SK-N-SH (cell line): Measurements from ENCODE around the gene LHX4. TPM values are rescaled to one million over a fixed set of nuclear protein-coding genes. Genes with fewer than 3 reads are reported as not detected.

Source experiments
- CTCF ChIA-PET: fragments of 300-600, 350-600 bp; formaldehyde crosslinking; extraction: SDS; loops from one replicate; lab custom pipeline; 2021; lab: Yijun Ruan, JAX
- POLR2A ChIA-PET: fragments of 350-600 bp; sonication (Branson Sonifier 250); formaldehyde crosslinking; extraction: SDS; loops from one replicate; lab custom pipeline; 2020; ENCODE audit warnings: antibody characterized with exemption, inconsistent platforms; lab: Yijun Ruan, JAX
- DNase-seq: peaks from one replicate; pipeline ENCODE4 v3.0.0; 2012
- H2AFZ ChIP-seq: fragments of 200-600 bp; sonication (generic); 2 replicates; pipeline ENCODE4 v1.8.1; 2016; ENCODE audit warnings: antibody characterized with exemption, mild to moderate bottlenecking, low read depth
- H3F3A ChIP-seq: fragments of 200-600 bp; sonication (generic); replicated peaks from 2 replicates; pipeline ENCODE3; 2016; ENCODE audit warnings: antibody characterized with exemption, mild to moderate bottlenecking; ENCODE audit not compliant: insufficient read depth
- H3K27ac ChIP-seq, 2 experiments: fragments of 200-500 bp in 1 of 2; fragments of 200-600 bp in 1 of 2; sonication (Bioruptor generic) in 1 of 2; sonication (generic), shearing (Covaris generic) in 1 of 2; 2 replicates each; pipeline versions ENCODE4 v1.5.1 to v1.6.1; 2014 to 2016; ENCODE audit warnings: low read depth in 2 of 2, inconsistent platforms in 1 of 2, low read length in 1 of 2, mild to moderate bottlenecking in 1 of 2, mixed read lengths in 1 of 2
- H3K27me3 ChIP-seq: fragments of 200-600 bp; sonication (generic), shearing (Covaris generic); 2 replicates; pipeline ENCODE4 v1.6.1; 2016; ENCODE audit warnings: mixed run types; ENCODE audit not compliant: insufficient read depth
- H3K36me3 ChIP-seq, 2 experiments: fragments of 200-500 bp in 1 of 2; fragments of 200-600 bp in 1 of 2; sonication (Bioruptor generic) in 1 of 2; sonication (generic) in 1 of 2; replicated peaks in 1 of 2; 2 replicates each; pipeline versions ENCODE3 to v1.5.1; 2014 to 2016; ENCODE audit warnings: low read length in 1 of 2, mild to moderate bottlenecking in 1 of 2; ENCODE audit not compliant: insufficient read depth in 2 of 2, control insufficient read depth in 1 of 2
- H3K4me1 ChIP-seq, 2 experiments: fragments of 200-500 bp in 1 of 2; fragments of 200-600 bp in 1 of 2; sonication (Bioruptor generic) in 1 of 2; sonication (generic), shearing (Covaris generic) in 1 of 2; 2 replicates each; pipeline versions ENCODE4 v1.5.1 to v1.6.1; 2014 to 2016; ENCODE audit warnings: low read depth in 1 of 2, low read length in 1 of 2, mixed run types in 1 of 2; ENCODE audit not compliant: insufficient read depth in 2 of 2, control insufficient read depth in 1 of 2
- H3K4me2 ChIP-seq: fragments of 200-600 bp; sonication (generic), shearing (Covaris generic); 2 replicates; pipeline ENCODE4 v1.6.1; 2017; ENCODE audit warnings: mixed run types
- H3K4me3 ChIP-seq, 2 experiments: fragments of 200-500 bp in 1 of 2; fragments of 200-600 bp in 1 of 2; sonication (Bioruptor generic) in 1 of 2; sonication (generic), shearing (Covaris generic) in 1 of 2; 2 replicates each; pipeline versions ENCODE4 v1.5.1 to v1.8.1; 2014 to 2016; ENCODE audit warnings: low read depth in 2 of 2, inconsistent platforms in 1 of 2, low read length in 1 of 2, mild to moderate bottlenecking in 1 of 2, mixed read lengths in 1 of 2, moderate library complexity in 1 of 2
- H3K79me2 ChIP-seq: fragments of 200-600 bp; sonication (generic); 2 replicates; pipeline ENCODE4 v1.8.1; 2017; ENCODE audit warnings: mild to moderate bottlenecking; ENCODE audit not compliant: insufficient read depth
- H3K9ac ChIP-seq: fragments of 200-600 bp; sonication (generic); 2 replicates; pipeline ENCODE4 v1.6.1; 2017; ENCODE audit warnings: mixed run types
- H3K9me2 ChIP-seq: fragments of 200-600 bp; sonication (generic); 2 replicates; pipeline ENCODE4 v1.6.1; 2017; ENCODE audit warnings: mixed run types
- H3K9me3 ChIP-seq: fragments of 200-600 bp; sonication (generic); 2 replicates; pipeline ENCODE4 v1.6.1; 2017; ENCODE audit warnings: mixed run types, mild to moderate bottlenecking, moderate library complexity
- H4K20me1 ChIP-seq: fragments of 200-600 bp; sonication (generic); 2 replicates; pipeline ENCODE4 v1.6.1; 2017; ENCODE audit warnings: mild to moderate bottlenecking, mixed run types; ENCODE audit not compliant: insufficient read depth
- ELF1 ChIP-seq: IDR thresholded peaks from 2 replicates; pipeline ENCODE4 v1.4.0; 2012
- EP300 ChIP-seq, 2 experiments: IDR thresholded peaks; 2 replicates each; pipeline versions ENCODE4 v1.4.0 to v1.6.1; 2012; ENCODE audit warnings: borderline replicate concordance in 1 of 2, low read depth in 1 of 2, low read length in 1 of 2
- EZH2phosphoT487 ChIP-seq: fragments of 200-600 bp; sonication (generic); IDR thresholded peaks from 2 replicates; pipeline ENCODE4 v1.6.1; 2017; ENCODE audit warnings: low read depth, mixed run types, mild to moderate bottlenecking, antibody characterized with exemption, moderate library complexity, borderline replicate concordance
- FOXJ3 ChIP-seq: sonication (generic); formaldehyde crosslinking; IDR thresholded peaks from 2 replicates; pipeline ENCODE4 v1.5.1; 2020; ENCODE audit warnings: mild to moderate bottlenecking, missing genetic modification reagents
- GABPA ChIP-seq: IDR thresholded peaks from 2 replicates; pipeline ENCODE4 v1.4.0; 2012; ENCODE audit warnings: low read depth, mild to moderate bottlenecking
- GATA2 ChIP-seq: sonication (generic); formaldehyde crosslinking; IDR thresholded peaks from 2 replicates; pipeline ENCODE4 v1.5.0; 2020; ENCODE audit warnings: mild to moderate bottlenecking, missing genetic modification reagents
- MEF2A ChIP-seq: IDR thresholded peaks from 2 replicates; pipeline ENCODE4 v1.4.0; 2012; ENCODE audit warnings: low read depth, borderline replicate concordance
- NRF1 ChIP-seq: IDR thresholded peaks from 2 replicates; pipeline ENCODE4 v1.6.1; 2012; ENCODE audit warnings: low read depth, mild to moderate bottlenecking, low read length
- POLR2AphosphoS5 ChIP-seq: IDR thresholded peaks from 2 replicates; pipeline ENCODE4 v1.6.1; 2012; ENCODE audit warnings: low read depth, low read length
- RFX5 ChIP-seq: IDR thresholded peaks from 2 replicates; pipeline ENCODE4 v1.6.1; 2012; ENCODE audit warnings: mild to moderate bottlenecking, improper control_type of control experiment, low read length
- RXRA ChIP-seq: IDR thresholded peaks from 2 replicates; pipeline ENCODE4 v1.4.0; 2012; ENCODE audit warnings: low read depth, mild to moderate bottlenecking, borderline replicate concordance
- TCF12 ChIP-seq: IDR thresholded peaks from 2 replicates; pipeline ENCODE4 v1.4.0; 2012
- TEAD4 ChIP-seq: IDR thresholded peaks from 2 replicates; pipeline ENCODE4 v1.4.0; 2012; ENCODE audit warnings: mild to moderate bottlenecking, borderline replicate concordance; ENCODE audit not compliant: insufficient read depth
- YY1 ChIP-seq: IDR thresholded peaks from 2 replicates; pipeline ENCODE4 v1.4.0; 2012; ENCODE audit warnings: low read depth, mild to moderate bottlenecking
- WGBS: methylation state at CpG from one replicate; pipeline ENCODE4 v1.1.6; 2017; ENCODE audit warnings: low lambda C conversion rate; 5-methylcytosine and 5-hydroxymethylcytosine counted together
- polyA plus RNA-seq, 3 experiments: library from polyadenylated mRNA; depleted of rRNA; stranded (reverse); fragments of >200 nt; gene quantifications; 2 replicates each; pipeline ENCODE4 v1.2.3, GENCODE V29; 2012
- TF ChIP-seq, protein P1 (sequence below): IDR thresholded peaks from 2 replicates; pipeline ENCODE4 v1.4.0; 2012; ENCODE audit warnings: low read depth, borderline replicate concordance
- TF ChIP-seq, protein P2 (sequence below): fragments of 200-600 bp; sonication (generic); IDR thresholded peaks from 2 replicates; pipeline ENCODE4 v1.6.1; 2017; ENCODE audit warnings: antibody characterized with exemption, mild to moderate bottlenecking, moderate library complexity
- TF ChIP-seq, protein P3 (sequence below): IDR thresholded peaks from 2 replicates; pipeline ENCODE4 v1.4.0; 2012; ENCODE audit warnings: low read depth, borderline replicate concordance
- TF ChIP-seq, protein P4 (sequence below): IDR thresholded peaks from 2 replicates; pipeline ENCODE4 v1.4.0; 2012; ENCODE audit warnings: low read depth

LHX4 gene
- polyA plus RNA-seq, 1 of the 3 experiments (the other 2 are of a cell fraction): not detected

DNA sequence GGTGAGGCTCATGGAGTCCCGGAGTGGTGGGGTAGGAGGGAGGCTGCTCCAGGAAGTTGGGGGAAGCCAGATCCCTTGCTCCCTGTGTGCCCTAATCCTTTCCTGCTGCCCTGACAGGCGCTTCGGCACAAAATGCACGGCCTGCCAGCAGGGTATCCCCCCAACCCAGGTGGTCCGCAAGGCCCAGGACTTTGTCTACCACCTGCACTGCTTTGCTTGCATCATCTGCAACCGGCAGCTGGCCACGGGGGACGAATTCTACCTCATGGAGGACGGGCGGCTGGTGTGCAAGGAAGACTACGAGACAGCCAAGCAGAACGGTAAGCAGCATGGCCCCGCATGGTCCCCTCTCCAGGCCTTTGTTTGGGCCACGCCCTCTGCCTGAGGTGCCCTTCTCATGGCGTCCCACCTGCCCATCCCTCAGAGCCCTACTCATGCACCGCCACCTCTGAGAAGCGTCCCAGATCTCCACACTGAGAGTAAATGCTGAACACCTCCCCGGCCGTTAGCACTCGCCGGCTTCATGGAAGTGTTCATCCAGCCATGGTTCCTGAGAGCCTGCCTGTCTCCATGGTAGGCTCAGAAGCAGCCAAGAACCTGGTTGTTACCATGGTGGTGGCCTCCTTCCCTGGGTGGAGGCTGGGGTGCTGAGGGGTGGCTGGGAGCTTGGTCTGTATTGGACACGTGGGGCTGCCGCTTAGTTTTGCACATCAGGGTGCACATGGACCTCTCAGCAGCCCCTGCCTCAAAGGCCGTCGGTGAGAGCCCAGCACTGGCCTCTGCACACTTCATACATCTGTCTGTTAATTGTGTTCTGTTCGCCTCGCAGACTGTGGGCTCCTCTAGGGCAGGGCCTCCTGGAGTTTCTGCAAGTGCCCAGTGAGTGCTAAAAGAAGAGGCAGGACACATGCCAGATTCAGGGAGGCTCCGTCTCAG lies 36.5 kb downstream of the LHX4 start:
- no peak overlapping the region for H3K4me3 ChIP-seq
- H3K4me2 ChIP-seq: no peak overlapping the region
- no peak overlapping the region for H3K9ac ChIP-seq
- no peaks in the 10 kb centered on the region for H4K20me1 ChIP-seq
- ChIA-PET CTCF (interaction anchor here (0.8 to 2.2 kb wide), 3 partner anchors 14 to 226 kb away, joined by 3 to 6 read pairs (median 6); no protein-coding TSS in a partner anchor), POLR2A (no interaction called here)
- no peaks in the 10 kb centered on the region for H3K9me2 ChIP-seq
- H3K9me3 ChIP-seq: no peaks in the 10 kb centered on the region
- H2AFZ ChIP-seq: no peak overlapping the region
- H3F3A ChIP-seq: no peaks in the 10 kb centered on the region
- H3K36me3 ChIP-seq: no peaks in the 10 kb centered on the region
- no peaks in the 10 kb centered on the region for H3K79me2 ChIP-seq
- TF ChIP-seq MEF2A (no peak), GABPA (no peak), NRF1 (no peak), ELF1 (no peak), TEAD4 (no peak), EZH2phosphoT487 (no peak), POLR2AphosphoS5 (no peak), EP300 (IDR thresholded peaks at IDR 0.05; ENCODE audit: borderline replicate concordance in 1 of 2, low read depth in 1 of 2, low read length in 1 of 2) (no peak), FOXJ3 (CRISPR knock-in tag) (no peak), YY1 (no peak), RFX5 (no peak), GATA2 (CRISPR knock-in tag) (no peak), RXRA (no peak), TCF12 (no peak)
- TF ChIP-seq, protein P1, sequence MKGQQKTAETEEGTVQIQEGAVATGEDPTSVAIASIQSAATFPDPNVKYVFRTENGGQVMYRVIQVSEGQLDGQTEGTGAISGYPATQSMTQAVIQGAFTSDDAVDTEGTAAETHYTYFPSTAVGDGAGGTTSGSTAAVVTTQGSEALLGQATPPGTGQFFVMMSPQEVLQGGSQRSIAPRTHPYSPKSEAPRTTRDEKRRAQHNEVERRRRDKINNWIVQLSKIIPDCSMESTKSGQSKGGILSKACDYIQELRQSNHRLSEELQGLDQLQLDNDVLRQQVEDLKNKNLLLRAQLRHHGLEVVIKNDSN: no peak
- TF ChIP-seq, protein P2, sequence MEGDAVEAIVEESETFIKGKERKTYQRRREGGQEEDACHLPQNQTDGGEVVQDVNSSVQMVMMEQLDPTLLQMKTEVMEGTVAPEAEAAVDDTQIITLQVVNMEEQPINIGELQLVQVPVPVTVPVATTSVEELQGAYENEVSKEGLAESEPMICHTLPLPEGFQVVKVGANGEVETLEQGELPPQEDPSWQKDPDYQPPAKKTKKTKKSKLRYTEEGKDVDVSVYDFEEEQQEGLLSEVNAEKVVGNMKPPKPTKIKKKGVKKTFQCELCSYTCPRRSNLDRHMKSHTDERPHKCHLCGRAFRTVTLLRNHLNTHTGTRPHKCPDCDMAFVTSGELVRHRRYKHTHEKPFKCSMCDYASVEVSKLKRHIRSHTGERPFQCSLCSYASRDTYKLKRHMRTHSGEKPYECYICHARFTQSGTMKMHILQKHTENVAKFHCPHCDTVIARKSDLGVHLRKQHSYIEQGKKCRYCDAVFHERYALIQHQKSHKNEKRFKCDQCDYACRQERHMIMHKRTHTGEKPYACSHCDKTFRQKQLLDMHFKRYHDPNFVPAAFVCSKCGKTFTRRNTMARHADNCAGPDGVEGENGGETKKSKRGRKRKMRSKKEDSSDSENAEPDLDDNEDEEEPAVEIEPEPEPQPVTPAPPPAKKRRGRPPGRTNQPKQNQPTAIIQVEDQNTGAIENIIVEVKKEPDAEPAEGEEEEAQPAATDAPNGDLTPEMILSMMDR: no peak
- TF ChIP-seq, protein P3, sequence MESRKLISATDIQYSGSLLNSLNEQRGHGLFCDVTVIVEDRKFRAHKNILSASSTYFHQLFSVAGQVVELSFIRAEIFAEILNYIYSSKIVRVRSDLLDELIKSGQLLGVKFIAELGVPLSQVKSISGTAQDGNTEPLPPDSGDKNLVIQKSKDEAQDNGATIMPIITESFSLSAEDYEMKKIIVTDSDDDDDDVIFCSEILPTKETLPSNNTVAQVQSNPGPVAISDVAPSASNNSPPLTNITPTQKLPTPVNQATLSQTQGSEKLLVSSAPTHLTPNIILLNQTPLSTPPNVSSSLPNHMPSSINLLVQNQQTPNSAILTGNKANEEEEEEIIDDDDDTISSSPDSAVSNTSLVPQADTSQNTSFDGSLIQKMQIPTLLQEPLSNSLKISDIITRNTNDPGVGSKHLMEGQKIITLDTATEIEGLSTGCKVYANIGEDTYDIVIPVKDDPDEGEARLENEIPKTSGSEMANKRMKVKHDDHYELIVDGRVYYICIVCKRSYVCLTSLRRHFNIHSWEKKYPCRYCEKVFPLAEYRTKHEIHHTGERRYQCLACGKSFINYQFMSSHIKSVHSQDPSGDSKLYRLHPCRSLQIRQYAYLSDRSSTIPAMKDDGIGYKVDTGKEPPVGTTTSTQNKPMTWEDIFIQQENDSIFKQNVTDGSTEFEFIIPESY: no peak
- TF ChIP-seq, protein P4, sequence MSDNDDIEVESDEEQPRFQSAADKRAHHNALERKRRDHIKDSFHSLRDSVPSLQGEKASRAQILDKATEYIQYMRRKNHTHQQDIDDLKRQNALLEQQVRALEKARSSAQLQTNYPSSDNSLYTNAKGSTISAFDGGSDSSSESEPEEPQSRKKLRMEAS: no peak
- no peak for DNase-seq
- no peak overlapping the region for H3K27ac ChIP-seq
- no peaks in the 10 kb centered on the region for H3K27me3 ChIP-seq
- H3K4me1 ChIP-seq: peaks cover 0 to 7% of the 10 kb centered on the region in 2 experiments; a peak in 1 of 4 replicates
- WGBS: 94% methylated on average over 12 of the region's 28 CpGs
